ENCODE data around the gene ZFAND2A.
"Not testable (repeated sequence)": the region's sequence is repeated elsewhere in the genome, so short reads cannot be mapped to it uniquely, and the experiment has no call there.

ZFAND2A gene

DNA sequence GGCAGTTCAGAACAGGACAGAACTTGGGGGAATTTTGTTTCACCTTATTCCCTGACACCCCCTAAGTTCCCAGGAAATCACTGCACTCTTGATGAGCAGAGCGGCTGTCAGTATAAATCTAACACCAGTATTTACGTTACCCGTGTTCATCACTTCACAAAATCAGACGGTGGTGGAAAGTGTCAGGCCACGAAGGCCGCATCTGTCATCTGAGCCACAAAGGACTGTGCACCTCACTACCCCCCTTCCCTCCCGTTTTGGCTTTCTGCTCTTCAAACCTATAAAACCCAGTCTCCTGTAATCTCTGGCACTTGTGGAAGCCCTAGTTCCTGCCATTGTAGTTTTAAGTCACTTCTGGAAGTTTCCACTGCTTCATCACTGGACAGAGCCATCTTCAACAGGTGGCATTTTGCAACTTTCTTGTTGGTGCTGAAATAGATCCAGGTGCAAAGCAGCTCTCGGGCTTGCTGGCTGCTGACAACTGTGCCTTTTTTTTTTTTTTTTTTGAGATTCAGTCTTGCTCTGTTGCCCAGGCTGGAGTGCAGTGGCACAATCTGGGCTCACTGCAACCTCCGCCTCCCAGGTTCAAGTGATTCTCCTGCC, 9.5 kb downstream of the ZFAND2A start:
- no peak for FAIRE-seq

DNA sequence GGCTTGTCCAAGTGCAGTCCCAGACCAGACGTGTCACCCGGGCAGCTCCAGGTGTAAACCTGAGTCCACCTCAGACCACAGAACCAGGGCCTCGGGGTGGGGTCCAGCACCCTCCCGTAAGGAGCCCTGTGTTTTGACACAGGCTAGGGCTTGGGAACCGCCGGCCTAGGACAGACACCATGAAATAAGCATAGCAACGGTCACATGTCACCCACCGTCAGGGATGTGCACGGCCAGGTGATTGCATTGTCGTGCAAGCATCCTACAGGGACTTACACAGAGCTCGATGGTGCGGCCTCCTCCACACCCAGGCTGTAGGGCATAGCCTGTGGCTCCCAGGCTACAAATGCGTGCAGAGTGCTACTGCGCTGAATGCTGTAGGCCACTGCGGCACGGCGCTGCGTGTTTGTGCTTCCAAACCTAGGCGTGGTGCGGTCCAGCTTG, 10.6 kb downstream of the ZFAND2A start:
- no peak for FAIRE-seq

DNA sequence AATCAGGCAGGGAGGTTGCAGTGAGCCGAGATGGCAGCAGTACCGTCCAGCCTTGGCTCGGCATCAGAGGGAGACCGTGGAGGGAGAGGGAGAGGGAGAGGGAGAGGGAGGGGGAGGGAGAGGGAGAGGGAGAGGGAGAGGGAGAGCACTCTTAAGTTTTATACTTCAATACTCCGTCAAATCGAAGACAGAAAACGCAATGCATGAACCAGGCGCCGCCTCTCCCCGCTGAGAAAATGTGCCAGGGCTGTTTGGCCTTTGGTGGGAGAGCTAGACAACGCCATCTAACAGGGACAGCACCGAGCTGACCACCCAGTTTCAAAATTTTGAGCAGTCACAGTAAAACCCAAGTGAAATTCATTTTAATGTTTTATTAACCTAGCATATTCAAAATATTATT, 12.1 kb downstream of the ZFAND2A start:
- FAIRE-seq: not testable (repeated sequence)

DNA sequence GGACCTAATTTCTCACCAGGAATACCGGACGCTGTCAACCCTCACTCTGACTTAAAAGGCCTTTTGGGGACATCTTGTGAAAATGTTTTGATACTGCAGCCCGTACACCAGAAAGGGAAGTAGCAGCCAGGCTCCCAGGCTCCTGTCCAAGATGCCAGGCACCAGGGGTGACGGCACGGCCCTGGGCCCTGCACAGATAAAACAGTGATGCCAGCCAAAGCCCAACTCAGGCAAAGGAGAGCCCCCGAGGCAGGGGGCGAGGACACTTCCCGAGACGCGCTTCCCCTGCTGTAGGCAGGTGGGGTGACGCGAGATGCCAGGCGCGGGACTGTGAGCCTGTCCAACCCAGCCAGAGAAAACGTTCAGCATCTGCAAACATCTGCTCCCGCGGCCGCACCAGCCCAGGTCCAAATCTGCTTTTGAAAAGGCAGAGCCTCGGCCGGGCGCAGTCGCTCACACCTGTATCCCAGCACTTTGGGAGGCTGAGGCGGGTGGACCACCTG, 15.7 kb downstream of the ZFAND2A start:
- no peak for FAIRE-seq

DNA sequence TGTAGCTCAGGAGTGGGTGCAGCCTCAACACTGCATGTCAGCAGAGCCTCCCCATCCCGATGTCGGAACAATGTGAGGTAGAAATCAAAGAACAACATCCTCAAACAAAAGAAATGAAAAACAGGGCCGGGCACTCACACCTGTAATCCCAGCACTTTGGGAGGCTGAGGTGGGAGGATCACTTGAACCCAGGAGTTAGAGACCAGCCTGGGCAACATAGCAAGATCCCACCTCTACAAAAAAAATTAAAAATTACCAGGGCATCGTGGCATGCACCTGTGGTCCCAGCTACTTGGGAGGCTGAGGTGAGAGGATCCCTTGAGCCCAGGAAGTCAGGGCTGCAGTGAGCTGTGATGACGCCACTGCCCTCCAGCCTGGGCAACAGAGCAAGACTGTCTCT, 17.0 kb downstream of the ZFAND2A start:
- FAIRE-seq: not testable (repeated sequence)

DNA sequence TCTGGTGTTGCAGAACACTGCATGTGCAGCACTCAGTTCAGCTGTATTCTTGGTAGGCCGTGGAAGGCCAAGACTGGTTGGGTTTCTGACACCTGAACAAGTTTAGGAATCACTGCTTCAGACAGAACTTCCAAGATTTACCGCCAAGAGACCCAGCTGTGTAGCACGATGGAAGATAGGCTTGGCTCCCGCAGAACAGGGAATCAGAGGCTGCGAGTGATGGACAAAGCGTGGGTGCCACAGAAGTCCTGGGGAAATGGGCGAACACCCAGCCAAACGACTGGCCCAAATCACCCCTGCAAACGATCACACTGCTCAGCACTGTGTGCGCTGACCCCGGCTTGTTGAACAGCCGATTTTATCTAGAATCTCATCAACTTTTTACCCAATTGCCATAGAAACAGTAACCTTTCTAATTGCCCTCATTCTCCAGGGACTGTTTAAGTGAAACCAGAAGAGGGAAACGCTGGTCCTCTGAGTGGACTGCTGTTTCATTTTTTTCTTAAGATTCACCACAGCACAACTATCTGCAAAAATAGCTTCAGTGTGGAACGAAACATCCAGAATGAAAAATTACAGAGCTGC, 17.9 kb downstream of the ZFAND2A start:
- FAIRE-seq: no peak

DNA sequence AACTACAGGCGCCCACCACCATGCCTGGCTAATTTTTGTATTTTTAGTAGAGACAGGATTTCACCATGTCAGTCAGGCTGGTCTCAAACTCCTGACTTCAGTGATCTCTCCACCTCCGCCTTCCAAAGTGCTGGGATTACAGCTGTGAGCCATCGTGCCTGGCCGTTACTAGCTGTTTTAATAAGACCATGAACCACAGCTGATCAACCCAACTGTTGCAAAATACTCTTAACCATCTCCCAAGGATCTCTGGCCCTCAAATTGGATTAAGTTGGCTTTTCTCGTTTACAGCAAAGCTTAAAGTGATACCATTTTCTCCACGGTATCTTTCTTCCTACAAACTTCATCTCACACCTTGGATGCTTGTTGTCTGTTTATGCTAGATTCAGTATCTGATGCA, 18.3 kb downstream of the ZFAND2A start:
- FAIRE-seq: no peak

DNA sequence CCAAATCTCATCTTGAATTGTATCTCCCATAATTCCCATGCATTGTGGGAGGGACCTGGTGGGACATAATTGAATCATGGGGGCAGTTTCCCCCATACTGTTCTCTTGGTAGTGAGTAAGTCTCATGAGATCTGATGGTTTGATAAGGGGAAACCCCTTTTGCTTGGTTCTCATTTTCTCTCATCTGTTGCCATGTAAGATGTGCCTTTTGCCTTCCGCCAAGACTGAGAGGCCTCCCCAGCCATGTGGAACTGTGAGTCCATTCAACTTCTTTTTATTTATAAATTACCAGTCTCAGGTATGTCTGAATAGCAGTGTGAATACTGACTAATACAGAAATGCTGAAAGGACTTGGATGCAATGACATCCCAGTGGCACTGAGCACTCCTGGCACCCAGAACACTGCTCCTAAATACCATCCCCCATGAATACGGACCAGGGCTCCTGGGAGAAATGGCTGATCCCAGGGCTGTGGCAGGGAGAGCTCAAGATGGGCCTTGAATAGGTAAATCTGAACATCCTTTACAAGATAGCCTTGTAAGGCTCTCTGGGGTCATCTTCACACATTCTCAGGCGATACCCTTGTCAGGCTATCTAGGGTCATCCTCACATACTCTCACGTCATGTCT, 19.4 kb downstream of the ZFAND2A start:
- FAIRE-seq: no peak

DNA sequence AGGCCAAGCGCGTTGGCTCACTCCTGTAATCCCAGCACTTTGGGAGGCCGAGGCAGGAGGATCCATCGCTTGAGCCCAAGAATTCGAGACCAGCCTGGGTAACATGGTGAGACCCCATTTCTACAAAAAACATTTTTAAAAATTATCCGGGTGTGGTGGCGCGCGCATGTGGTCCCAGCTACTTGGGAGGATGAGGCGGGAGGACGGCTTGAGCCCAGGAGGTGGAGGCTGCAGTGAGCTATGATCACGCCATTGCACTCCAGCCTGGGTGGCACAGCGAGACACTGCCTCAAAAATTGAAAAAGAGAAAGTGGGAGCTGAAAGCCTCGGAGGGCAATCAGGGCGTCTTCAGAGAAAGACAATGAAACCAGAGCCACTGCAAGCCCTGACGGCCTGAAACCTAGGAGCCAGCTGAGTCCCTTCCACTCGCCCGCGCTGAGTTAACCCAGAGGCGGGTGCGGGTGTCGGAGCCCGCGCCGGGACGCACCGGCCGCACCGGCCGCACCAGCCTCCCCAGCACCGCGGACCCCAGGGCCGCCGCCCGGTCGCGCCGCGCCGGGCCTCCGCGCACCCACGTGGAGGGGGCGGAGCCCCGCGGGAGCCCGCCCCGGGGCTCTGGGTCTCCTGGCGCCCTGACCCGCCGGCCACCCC, 22.4 kb downstream of the ZFAND2A start:
- no peak for FAIRE-seq

DNA sequence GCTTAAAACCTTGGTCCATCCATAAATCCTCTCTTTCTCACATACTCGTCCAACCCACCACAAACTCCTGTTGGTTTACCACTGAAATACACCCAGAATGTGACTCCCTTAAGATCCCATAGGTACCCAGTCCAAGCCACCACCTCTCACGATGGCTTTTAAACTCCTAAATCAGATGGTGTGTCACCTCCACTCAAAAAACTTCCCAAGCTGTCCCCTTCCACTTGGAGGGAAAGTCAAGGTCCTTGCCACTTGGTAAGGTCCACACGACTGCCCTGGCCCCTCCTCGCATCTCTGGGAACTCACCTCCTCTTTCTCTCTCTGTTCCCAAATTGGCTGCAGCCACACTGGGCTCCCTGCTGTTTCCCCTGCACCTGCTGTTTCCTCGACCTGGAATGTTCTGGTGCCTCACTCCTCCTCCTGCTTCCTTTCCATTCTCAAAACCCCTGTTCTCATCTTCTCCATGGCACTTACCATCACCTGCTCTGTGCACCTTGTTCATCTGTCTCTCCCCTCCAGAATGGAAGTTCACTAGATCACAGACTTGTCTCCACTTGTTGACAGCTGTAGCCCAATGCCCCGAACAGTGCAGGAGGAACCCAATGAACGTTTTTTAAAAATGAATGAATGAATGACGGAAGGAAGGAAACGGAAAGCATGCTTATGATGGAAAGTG, 23.0 kb downstream of the ZFAND2A start:
- FAIRE-seq: no peak

DNA sequence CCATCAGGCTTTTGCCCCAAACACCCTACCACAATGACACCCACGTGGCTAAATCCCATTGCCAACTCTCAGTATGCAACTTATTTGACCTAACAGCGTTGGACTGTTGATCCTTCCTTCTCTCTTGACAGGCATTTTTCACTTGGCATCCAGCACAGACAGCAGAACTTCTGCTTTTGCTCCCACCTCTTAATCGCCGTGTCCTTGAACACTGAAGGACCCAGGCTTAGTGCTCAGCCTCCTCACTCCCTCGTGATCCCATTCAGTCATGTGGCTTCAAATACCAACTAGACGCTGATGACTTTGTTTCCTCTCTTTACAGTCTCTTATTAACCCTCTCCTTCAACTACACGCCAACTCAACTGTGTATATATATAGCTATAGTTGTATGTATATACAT, 25.0 kb downstream of the ZFAND2A start:
- FAIRE-seq: no peak

DNA sequence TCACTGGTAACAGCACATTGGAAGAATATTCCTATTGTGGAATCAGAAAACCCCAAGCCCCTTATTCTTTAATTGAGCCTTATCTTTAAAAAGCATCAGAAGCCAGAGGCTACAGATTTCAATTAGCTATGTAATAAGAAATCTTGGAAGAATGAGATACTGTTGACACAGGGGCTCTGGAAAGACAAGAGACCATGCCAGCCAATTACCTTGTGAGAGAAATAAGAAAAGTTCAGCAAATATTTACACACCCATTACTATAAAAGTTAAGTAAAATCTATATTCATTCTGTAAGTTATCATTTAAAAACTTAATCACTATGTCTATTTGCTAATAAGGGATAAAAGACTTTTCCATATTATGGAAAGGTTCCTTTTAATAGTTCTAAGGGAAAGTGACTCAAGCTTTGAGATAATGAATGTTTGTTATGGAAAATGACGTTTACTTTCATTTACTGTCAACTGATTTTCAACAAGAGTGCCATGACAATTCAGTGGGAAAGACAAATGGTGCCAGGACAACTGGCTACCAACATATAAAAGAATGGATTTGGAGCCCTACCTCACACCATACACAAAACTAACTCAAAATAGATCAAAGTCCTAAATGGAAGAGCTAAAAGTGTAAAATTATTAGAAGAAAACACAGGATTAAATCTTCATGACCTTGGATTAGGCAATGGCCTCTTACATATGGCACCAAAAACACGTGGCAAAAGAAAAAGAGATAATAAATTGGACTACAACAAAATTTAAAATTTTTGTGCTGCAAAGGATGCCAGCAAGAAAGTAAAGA, 28.3 kb downstream of the ZFAND2A start:
- no peak for FAIRE-seq

DNA sequence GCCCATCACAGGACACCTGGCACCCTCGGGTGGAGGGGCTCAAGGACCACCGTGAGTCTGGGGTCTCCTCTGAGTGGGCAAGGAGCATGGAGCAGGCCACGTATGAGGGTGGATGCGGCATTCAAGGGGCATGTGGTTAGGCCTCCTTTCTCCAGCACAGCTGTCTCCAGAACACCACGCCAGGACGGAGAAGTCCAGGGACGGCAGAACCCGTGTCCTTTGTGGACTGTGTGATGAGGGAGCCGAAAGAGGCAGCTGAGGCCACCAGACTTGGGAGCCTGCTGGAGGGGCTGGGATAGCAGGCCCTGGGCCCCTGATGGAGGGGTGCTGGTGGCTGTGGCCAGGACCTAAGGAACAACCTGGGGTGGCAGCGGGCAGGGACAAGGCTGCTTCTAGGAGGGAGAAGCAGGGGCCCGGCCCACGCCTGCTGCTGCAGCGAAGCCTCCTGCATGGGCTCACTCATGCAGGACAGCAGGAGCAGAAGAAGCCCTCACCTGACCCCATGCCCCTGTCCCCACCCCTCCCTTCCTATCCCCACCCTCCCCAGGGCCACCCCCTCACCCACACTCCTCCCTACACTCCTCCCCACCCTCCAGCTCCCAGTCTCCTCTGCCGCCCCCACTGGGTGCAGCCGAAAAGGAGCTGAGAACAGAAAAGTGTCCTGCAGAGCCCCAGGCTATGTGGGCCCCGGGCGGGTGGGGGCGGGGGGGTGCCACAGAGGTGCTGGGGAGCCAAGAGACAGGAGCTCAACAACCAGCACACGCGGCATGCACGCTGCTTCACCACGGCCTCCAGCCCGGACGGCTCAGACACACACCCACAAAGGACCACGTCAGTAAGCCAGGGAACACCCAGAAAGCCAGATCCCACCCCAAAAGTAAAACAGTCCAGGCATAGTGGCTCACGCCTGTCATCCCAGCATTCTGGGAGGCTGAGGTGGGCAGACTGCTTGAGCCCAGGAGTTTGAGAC, 29.7 kb downstream of the ZFAND2A start:
- no peak for FAIRE-seq

DNA sequence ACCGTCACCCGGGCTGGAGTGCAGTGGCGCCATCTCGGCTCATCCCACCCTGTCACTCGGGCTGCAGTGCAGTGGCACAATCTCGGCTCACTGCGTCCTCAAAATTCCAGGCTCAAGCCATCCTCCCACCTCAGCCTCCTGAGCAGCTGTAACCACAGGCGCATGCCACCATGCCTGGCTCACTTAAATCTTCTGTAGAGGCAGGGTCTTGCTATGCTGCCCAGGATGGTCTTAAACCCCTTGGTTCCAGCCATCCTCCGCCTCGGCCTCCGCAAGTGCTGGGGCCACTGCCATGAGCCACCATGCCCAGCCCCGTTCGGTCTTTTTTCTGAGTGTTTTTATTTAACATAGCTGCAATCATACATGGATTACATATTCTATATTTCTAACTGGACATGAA, 30.6 kb downstream of the ZFAND2A start:
- no peak for FAIRE-seq

DNA sequence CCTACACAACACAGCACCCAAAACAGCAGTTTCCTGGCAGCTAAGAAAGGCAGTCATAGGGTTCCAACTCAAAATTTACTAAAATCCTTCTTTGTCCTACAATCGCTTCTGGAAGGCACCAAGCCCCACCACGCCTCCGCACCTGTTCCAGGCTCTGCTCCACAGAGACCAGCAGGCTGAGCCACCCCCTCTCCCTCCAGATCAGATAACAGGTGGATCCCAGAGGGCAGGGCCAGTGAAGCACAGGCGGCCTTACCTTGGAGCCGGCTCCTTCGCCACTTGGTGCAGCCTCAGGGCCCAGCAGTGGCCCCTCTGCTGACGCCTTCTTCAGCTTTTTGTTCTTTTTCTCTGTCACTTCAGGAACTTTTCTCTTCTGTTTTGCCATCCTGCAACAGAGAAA, 33.0 kb downstream of the ZFAND2A start:
- FAIRE-seq: no peak

DNA sequence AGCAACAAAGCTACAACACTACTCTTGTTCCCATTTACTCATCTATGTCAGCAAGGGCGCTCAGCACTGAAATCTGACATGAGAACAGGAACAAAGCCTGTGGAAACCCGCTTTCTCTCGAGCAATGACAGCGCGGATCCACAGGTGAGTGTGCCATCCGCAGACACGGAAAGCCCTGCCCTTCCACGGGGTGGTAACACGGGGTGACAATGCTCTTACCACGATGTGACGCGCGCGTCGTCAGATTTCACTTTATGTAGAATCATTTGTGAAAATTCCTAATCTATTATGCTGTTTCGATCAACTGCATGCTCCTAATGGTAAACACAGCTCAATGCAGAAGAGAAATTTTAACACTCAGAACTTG, 34.4 kb downstream of the ZFAND2A start:
- FAIRE-seq: no peak

DNA sequence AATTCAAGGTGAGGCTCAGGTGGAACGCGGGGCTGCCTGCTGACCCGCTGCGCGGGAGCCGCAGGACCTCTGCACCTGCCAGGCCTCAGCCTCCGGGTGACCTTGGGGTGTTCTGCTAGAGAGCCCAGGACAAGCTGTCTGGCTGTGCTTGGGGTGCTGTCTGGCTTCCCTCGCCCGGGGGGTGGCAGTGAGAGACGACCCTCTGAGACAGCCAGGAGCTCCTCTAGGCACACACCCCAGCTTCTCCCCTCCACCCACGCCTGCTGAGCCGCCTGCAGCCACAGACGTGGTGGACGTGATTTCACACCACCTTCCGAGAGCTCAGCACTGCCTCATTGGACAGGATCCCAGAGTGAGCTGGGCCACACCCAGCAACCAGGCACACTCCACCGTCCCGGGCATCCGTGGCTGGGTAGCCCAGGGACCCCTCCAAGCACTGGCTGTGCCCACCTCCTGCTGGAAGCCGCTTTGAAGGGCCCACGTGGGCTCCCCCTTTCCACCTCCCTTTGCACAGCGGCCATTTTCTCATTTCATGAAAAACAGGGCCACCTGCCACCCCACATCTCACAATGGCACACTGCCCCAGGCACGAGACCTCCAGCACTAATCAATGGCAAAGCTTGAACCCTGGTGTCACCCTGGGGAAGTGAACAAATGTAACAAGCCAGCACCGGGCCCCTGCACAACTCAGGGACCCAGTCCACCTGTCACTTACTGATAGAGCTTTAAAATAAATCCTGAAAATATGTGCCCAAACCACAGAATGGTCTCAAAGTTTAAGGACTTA, 35.0 kb downstream of the ZFAND2A start:
- no peak for FAIRE-seq

DNA sequence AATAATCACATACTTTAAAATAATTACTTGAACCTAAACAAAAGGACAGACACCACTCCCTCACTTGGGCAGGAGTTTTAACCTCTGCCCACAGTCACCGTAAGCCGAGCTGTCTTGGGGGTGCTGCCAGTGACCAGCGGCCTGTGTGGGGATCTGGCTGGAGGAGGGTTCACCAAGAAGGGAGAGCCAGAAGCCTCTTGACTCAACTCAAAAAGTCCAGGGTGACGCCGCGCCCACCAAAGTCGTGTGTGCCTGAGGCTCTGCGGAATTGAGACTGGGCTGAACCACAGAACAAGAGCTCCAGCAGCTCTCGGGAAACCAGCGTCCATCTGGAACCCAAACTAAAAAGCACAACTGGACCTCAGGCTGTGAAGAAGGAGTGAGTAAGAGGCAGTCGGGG, 35.8 kb downstream of the ZFAND2A start:
- no peak for FAIRE-seq

DNA sequence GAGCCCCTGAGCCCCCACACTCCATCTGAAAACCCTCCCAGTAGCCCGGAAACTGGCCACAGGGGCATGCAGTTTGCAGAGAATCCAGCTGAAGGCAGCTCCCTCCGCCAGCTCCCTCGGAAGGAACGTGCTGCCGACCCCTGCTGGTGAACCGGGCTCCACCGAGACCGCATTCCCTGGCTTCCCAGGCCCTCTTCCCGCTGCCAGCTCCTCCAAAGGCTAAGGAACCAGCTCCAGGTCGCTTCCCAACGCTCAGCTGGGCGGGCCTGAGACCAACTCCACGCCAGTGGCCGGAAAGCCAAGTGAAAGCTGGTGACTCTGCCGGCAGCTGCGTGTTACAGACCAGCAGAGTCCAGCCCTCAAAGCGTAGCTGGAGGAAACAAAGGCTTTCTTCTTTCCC, 36.3 kb downstream of the ZFAND2A start:
- FAIRE-seq: no peak

DNA sequence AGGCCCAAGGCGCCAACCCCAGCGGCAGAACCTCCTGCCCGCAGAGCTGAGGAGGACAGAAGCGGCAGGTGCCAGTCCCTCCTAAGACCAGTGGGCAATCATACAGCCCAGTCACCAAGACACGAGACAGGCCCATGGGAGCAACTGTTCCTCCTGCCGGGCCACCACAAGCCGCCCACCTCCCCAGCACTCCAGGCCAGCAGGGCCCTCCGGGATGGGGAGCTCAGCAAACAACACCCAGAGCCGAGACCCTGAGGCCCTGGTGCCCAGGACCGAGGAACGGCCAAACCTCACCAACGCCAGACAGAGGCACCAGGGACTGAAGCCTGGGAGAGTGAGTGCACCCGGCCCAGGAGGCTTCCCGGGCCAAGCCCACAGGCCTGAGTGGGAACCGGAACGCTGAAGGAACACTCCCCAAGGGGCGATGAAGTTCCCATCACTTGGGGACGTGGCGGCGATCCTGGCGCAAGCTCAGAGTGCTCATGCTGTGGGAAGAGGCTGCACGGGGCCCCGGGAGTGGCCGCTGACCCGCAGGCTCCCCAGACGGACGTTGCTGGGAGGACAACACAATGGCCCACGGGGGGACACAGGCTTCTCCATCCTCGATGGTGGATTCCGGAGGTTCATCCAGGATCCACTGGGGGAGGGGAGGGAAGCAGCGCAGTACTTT, 37.0 kb downstream of the ZFAND2A start:
- no peak for FAIRE-seq

Data from colon (tissue), 2 donors.